SK-N-SH (cell line): ENCODE data around the gene AK5.

ENCODE experiments used
- ELF1 ChIP-seq: IDR thresholded peaks from 2 replicates; pipeline ENCODE4 v1.4.0; 2012
- EZH2phosphoT487 ChIP-seq: fragments of 200-600 bp; sonication (generic); IDR thresholded peaks from 2 replicates; pipeline ENCODE4 v1.6.1; 2017; ENCODE audit warnings: low read depth, mixed run types, mild to moderate bottlenecking, antibody characterized with exemption, moderate library complexity, borderline replicate concordance
- FOXM1 ChIP-seq: IDR thresholded peaks from 2 replicates; pipeline ENCODE4 v1.4.0; 2012; ENCODE audit warnings: low read depth, mild to moderate bottlenecking
- MXI1 ChIP-seq: IDR thresholded peaks from 2 replicates; pipeline ENCODE4 v1.6.1; 2012; ENCODE audit warnings: mild to moderate bottlenecking, low read depth, low read length, improper control_type of control experiment
- POLR2AphosphoS5 ChIP-seq: IDR thresholded peaks from 2 replicates; pipeline ENCODE4 v1.6.1; 2012; ENCODE audit warnings: low read depth, low read length
- RXRA ChIP-seq: IDR thresholded peaks from 2 replicates; pipeline ENCODE4 v1.4.0; 2012; ENCODE audit warnings: low read depth, mild to moderate bottlenecking, borderline replicate concordance
- TAF1 ChIP-seq: IDR thresholded peaks from 2 replicates; pipeline ENCODE4 v1.6.1; 2012; ENCODE audit warnings: low read depth, mild to moderate bottlenecking, low read length, moderate library complexity, borderline replicate concordance
- TF ChIP-seq, protein P1 (sequence below): fragments of 200-600 bp; sonication (generic); IDR thresholded peaks from 2 replicates; pipeline ENCODE4 v1.6.1; 2017; ENCODE audit warnings: antibody characterized with exemption, mild to moderate bottlenecking, moderate library complexity
- TF ChIP-seq, protein P2 (sequence below): IDR thresholded peaks from 2 replicates; pipeline ENCODE4 v1.4.0; 2012; ENCODE audit warnings: low read depth
- TF ChIP-seq, protein P3 (sequence below): IDR thresholded peaks from 2 replicates; pipeline ENCODE4; 2012
- TF ChIP-seq, protein P4 (sequence below): IDR thresholded peaks from 2 replicates; pipeline ENCODE4 v1.4.0; 2012; ENCODE audit warnings: low read depth, borderline replicate concordance

GRCh38 chr1:77545970-77546369 lies 264.2 kb downstream of the AK5 start:
- TF ChIP-seq, protein P1, sequence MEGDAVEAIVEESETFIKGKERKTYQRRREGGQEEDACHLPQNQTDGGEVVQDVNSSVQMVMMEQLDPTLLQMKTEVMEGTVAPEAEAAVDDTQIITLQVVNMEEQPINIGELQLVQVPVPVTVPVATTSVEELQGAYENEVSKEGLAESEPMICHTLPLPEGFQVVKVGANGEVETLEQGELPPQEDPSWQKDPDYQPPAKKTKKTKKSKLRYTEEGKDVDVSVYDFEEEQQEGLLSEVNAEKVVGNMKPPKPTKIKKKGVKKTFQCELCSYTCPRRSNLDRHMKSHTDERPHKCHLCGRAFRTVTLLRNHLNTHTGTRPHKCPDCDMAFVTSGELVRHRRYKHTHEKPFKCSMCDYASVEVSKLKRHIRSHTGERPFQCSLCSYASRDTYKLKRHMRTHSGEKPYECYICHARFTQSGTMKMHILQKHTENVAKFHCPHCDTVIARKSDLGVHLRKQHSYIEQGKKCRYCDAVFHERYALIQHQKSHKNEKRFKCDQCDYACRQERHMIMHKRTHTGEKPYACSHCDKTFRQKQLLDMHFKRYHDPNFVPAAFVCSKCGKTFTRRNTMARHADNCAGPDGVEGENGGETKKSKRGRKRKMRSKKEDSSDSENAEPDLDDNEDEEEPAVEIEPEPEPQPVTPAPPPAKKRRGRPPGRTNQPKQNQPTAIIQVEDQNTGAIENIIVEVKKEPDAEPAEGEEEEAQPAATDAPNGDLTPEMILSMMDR, result no peak
- TF ChIP-seq MXI1 (no peak), POLR2AphosphoS5 (no peak), RXRA (no peak), TAF1 (no peak), EZH2phosphoT487 (no peak), ELF1 (no peak), FOXM1 (no peak)
- TF ChIP-seq, protein P2, sequence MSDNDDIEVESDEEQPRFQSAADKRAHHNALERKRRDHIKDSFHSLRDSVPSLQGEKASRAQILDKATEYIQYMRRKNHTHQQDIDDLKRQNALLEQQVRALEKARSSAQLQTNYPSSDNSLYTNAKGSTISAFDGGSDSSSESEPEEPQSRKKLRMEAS, result no peak
- TF ChIP-seq, protein P3, sequence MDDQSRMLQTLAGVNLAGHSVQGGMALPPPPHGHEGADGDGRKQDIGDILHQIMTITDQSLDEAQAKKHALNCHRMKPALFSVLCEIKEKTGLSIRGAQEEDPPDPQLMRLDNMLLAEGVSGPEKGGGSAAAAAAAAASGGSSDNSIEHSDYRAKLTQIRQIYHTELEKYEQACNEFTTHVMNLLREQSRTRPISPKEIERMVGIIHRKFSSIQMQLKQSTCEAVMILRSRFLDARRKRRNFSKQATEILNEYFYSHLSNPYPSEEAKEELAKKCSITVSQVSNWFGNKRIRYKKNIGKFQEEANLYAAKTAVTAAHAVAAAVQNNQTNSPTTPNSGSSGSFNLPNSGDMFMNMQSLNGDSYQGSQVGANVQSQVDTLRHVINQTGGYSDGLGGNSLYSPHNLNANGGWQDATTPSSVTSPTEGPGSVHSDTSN, result no peak
- TF ChIP-seq, protein P4, sequence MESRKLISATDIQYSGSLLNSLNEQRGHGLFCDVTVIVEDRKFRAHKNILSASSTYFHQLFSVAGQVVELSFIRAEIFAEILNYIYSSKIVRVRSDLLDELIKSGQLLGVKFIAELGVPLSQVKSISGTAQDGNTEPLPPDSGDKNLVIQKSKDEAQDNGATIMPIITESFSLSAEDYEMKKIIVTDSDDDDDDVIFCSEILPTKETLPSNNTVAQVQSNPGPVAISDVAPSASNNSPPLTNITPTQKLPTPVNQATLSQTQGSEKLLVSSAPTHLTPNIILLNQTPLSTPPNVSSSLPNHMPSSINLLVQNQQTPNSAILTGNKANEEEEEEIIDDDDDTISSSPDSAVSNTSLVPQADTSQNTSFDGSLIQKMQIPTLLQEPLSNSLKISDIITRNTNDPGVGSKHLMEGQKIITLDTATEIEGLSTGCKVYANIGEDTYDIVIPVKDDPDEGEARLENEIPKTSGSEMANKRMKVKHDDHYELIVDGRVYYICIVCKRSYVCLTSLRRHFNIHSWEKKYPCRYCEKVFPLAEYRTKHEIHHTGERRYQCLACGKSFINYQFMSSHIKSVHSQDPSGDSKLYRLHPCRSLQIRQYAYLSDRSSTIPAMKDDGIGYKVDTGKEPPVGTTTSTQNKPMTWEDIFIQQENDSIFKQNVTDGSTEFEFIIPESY, result no peak
